Measurements from ENCODE around the gene ARRB1. TPM values are rescaled to one million over a fixed set of nuclear protein-coding genes. Genes with fewer than 3 reads are reported as not detected.

The ARRB1 gene
- total and polyA plus RNA-seq, 2 of the 13 experiments (the other 11 are each of a cell fraction or from before 2014, with no cell fraction given), result 22.5 to 35.7 TPM

GRCh38 chr11:75399344-75400145 lies 48.1 kb upstream of the ARRB1 start, which contains the start of gene RPS3 (continued):
- TF ChIP-seq RNF219 (CRISPR knock-in tag; IDR thresholded peaks at IDR 0.05), result no peak
- no peak for TF ChIP-seq RFX5 (IDR thresholded peaks at IDR 0.05; ENCODE audit: low read depth, low read length)
- no peak for TF ChIP-seq PRPF4 (IDR thresholded peaks at IDR 0.05; ENCODE audit: low read depth, low read length, poor library complexity, severe bottlenecking)
- peak; percentile 95 for TF ChIP-seq TFDP2 (CRISPR knock-in tag; IDR thresholded peaks at IDR 0.05)
- peak; percentile 43; the same call in 1 of the 2 replicates for TF ChIP-seq ZSCAN21 (CRISPR knock-in tag; IDR thresholded peaks at IDR 0.05; ENCODE audit: borderline replicate concordance)
- 0 out of 2 replicates have a peak, but pooled peaks have one; percentile 20 for TF ChIP-seq ZNF800 (CRISPR knock-in tag; IDR thresholded peaks at IDR 0.05)
- peak; percentile 54; the same call in 1 of the 2 replicates for TF ChIP-seq KLF9 (CRISPR knock-in tag; IDR thresholded peaks at IDR 0.05; ENCODE audit: low read depth)
- peak; percentile 85; the same call in 1 of the 2 replicates for TF ChIP-seq ZNF484 (CRISPR knock-in tag; IDR thresholded peaks at IDR 0.05; ENCODE audit: borderline replicate concordance, low read depth)
- peak; percentile 95 for TF ChIP-seq ZHX2 (IDR thresholded peaks at IDR 0.05; ENCODE audit: low read depth)
- peak; percentile 43; the same call in 1 of the 2 replicates for TF ChIP-seq ZHX2 (CRISPR knock-in tag; IDR thresholded peaks at IDR 0.05; ENCODE audit: borderline replicate concordance)
